AG09309 (cell line): ENCODE data around the gene DNASE1.

Source experiments
- DNase-seq: peaks from one replicate; pipeline ENCODE4 v3.0.0-alpha.2; 2010; ENCODE audit warnings: low read depth
- H3K4me3 ChIP-seq: 2 replicates; pipeline ENCODE4 v1.5.1; 2011; ENCODE audit warnings: mild to moderate bottlenecking, low read depth, low read length, moderate library complexity; ENCODE audit not compliant: control insufficient read depth
- TF ChIP-seq, protein P1 (sequence below): IDR thresholded peaks from 2 replicates; pipeline ENCODE4 v1.5.1; 2011; ENCODE audit warnings: mild to moderate bottlenecking, low read depth, low read length, inconsistent platforms; ENCODE audit not compliant: insufficient read depth, control insufficient read depth; ENCODE audit errors: missing control alignments

Gene DNASE1

GRCh38 chr16:3687792-3688191 is 33.3 kb downstream of the DNASE1 start:
- TF ChIP-seq, protein P1, sequence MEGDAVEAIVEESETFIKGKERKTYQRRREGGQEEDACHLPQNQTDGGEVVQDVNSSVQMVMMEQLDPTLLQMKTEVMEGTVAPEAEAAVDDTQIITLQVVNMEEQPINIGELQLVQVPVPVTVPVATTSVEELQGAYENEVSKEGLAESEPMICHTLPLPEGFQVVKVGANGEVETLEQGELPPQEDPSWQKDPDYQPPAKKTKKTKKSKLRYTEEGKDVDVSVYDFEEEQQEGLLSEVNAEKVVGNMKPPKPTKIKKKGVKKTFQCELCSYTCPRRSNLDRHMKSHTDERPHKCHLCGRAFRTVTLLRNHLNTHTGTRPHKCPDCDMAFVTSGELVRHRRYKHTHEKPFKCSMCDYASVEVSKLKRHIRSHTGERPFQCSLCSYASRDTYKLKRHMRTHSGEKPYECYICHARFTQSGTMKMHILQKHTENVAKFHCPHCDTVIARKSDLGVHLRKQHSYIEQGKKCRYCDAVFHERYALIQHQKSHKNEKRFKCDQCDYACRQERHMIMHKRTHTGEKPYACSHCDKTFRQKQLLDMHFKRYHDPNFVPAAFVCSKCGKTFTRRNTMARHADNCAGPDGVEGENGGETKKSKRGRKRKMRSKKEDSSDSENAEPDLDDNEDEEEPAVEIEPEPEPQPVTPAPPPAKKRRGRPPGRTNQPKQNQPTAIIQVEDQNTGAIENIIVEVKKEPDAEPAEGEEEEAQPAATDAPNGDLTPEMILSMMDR = no peak
- no peak for DNase-seq

DNA sequence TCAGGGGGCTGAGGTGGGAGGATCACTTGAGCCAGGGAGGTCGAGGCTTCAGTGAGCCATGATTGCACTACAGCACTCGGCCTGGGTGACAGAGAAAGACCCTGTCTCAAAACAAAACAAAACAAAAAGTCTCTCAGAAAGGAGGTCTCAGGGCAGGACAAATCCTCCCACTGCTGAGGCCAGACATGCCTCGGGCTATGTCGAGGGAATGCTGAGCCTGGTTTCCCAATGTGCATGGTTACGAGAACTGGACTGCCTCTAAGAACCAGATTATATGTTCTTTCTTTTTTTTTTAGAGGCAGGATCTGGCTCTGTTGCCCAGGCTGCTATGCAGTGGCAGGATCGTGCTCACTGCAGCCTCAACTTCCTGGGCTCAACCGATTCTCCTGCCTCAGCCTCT is 35.2 kb downstream of the DNASE1 start:
- DNase-seq = no peak
- H3K4me3 ChIP-seq = no peak overlapping the region
- TF ChIP-seq, protein P1 = no peak

More at GRCh38 chr16:3687792-3688191, 33.3 kb downstream of the DNASE1 start:
- H3K4me3 ChIP-seq = no peak overlapping the region

GRCh38 chr16:3690470-3690928 is 36.0 kb downstream of the DNASE1 start:
- H3K4me3 ChIP-seq = peak overlapping the region; percentile 39
- DNase-seq = peak; percentile 89
- TF ChIP-seq, protein P1 = peak; percentile 94

GRCh38 chr16:3690980-3691720 is 36.7 kb downstream of the DNASE1 start:
- TF ChIP-seq, protein P1 = peak; percentile 4
- no peak for DNase-seq

GRCh38 chr16:3691761-3692160 is 37.3 kb downstream of the DNASE1 start:
- TF ChIP-seq, protein P1 = no peak
- no peak for DNase-seq

More at GRCh38 chr16:3690980-3691720, 36.7 kb downstream of the DNASE1 start:
- H3K4me3 ChIP-seq = peak overlapping the region; percentile 39

DNA sequence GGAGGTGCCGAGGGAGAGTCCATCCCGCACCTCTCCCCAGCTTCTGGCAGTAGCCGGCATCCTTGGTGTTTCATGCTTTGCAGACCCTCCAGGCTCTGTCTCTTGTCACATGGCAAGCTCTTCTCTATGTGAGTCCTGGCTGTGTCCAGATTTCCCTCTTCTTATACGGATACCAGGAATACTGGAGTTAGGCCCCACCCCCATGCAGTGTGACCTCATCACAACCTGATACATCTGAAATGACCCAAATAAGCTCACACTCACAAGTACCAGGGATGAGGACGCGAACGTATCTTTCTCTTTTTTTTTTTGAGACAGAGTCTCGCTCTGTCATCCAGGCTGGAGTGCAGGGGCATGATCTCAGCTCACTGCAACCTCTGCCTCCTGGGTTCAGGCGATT is 39.6 kb downstream of the DNASE1 start:
- no peak for DNase-seq
- TF ChIP-seq, protein P1 = no peak
- no peak overlapping the region for H3K4me3 ChIP-seq

More at GRCh38 chr16:3691761-3692160, 37.3 kb downstream of the DNASE1 start:
- H3K4me3 ChIP-seq = no peak overlapping the region
